A549 (cell line): ENCODE results near the gene ANKRD28. TPM values are rescaled to one million over a fixed set of nuclear protein-coding genes. Genes with fewer than 3 reads are reported as not detected.

Source experiments
- ATAC-seq, 2 experiments: fragments of 200-7000 bp in 1 of 2; fragments of >200 bp in 1 of 2; cut with Nextera tagmentation in 1 of 2; cut with Tn5 transposase in 1 of 2; 3 replicates each; pipeline versions ENCODE4 v1.8.0 to v1.9.1; 2018 to 2020; ENCODE audit warnings: mild to moderate bottlenecking in 1 of 2, moderate library complexity in 1 of 2
- CTCF ChIA-PET: fragments of 300-600 bp; sonication (Branson Sonifier 250); formaldehyde crosslinking; extraction: SDS; loops from one replicate; lab custom pipeline; 2021; ENCODE audit warnings: antibody characterized with exemption, inconsistent platforms; lab: Yijun Ruan, JAX
- POLR2A ChIA-PET: fragments of 350-600 bp; formaldehyde crosslinking; extraction: SDS; loops from one replicate; lab custom pipeline; 2021; ENCODE audit warnings: antibody characterized with exemption, inconsistent platforms; lab: Yijun Ruan, JAX
- DNase-seq, 2 experiments: peaks; one replicate each; pipeline versions ENCODE4 v3.0.0 to v3.0.0-alpha.2; 2011 to 2016; ENCODE audit warnings: low read depth in 1 of 2, low spot score in 1 of 2
- FAIRE-seq: peaks from 2 replicates; lab custom pipeline; 2011; peaks lifted over from hg19 to GRCh38; lab: Jason Lieb, UNC
- H3K27ac ChIP-seq, 2 experiments: fragments of >200 bp; sonication (Bioruptor Twin); formaldehyde crosslinking; 3 replicates each; pipeline ENCODE4 v1.5.1; 2016 to 2017
- H3K4me1 ChIP-seq: fragments of >200 bp; sonication (Bioruptor Twin); formaldehyde crosslinking; 3 replicates; pipeline ENCODE4 v1.6.1; 2016
- H3K4me2 ChIP-seq: fragments of >200 bp; sonication (Bioruptor Twin); formaldehyde crosslinking; 3 replicates; pipeline ENCODE4 v1.6.1; 2016
- H3K4me3 ChIP-seq: fragments of >200 bp; sonication (Bioruptor Twin); formaldehyde crosslinking; 3 replicates; pipeline ENCODE4 v1.5.1; 2016
- H3K9me3 ChIP-seq: fragments of >200 bp; sonication (Bioruptor Twin); formaldehyde crosslinking; 3 replicates; pipeline ENCODE4 v1.6.1; 2016
- ATOH8 ChIP-seq: fragments of 250-450 bp; sonication (Bioruptor Pico); IDR thresholded peaks from 2 replicates; pipeline ENCODE4 v1.5.0; 2020; ENCODE audit warnings: low read depth, mild to moderate bottlenecking, moderate library complexity
- CEBPB ChIP-seq, 2 experiments: fragments of >200 bp in 1 of 2; sonication (Bioruptor Twin) in 1 of 2; formaldehyde crosslinking in 1 of 2; IDR thresholded peaks; 2 replicates each; pipeline ENCODE4 v1.6.1; 2012 to 2016
- EHF ChIP-seq: fragments of 250-450 bp; sonication (Bioruptor Pico); IDR thresholded peaks from 2 replicates; pipeline ENCODE4 v1.5.0; 2020; ENCODE audit warnings: mild to moderate bottlenecking
- EP300 ChIP-seq, 2 experiments: fragments of >200 bp; sonication (Bioruptor Twin); formaldehyde crosslinking; IDR thresholded peaks; 2 replicates in 1 of 2; 3 replicates in 1 of 2; pipeline ENCODE4 v1.6.1; 2016 to 2017
- FOSB ChIP-seq: fragments of 250-450 bp; sonication (Bioruptor Pico); IDR thresholded peaks from 2 replicates; pipeline ENCODE4 v1.5.0; 2020; ENCODE audit warnings: mild to moderate bottlenecking, moderate library complexity
- FOSL2 ChIP-seq, 2 experiments: fragments of 450-650 bp in 1 of 2; fragments of >200 bp in 1 of 2; sonication (Bioruptor Twin) in 1 of 2; formaldehyde crosslinking; IDR thresholded peaks; 2 replicates each; pipeline versions ENCODE4 v1.5.0 to v1.6.1; 2016 to 2020; ENCODE audit warnings: mild to moderate bottlenecking in 1 of 2, moderate library complexity in 1 of 2
- HMGXB4 ChIP-seq: fragments of 250-450 bp; sonication (Bioruptor Pico); IDR thresholded peaks from 2 replicates; pipeline ENCODE4 v1.5.0; 2021; ENCODE audit warnings: mild to moderate bottlenecking, moderate library complexity, borderline replicate concordance
- HOXB13 ChIP-seq: fragments of 250-450 bp; sonication (Bioruptor Pico); IDR thresholded peaks from 2 replicates; pipeline ENCODE4 v1.5.0; 2020; ENCODE audit warnings: low read depth, mild to moderate bottlenecking, moderate library complexity
- HOXB5 ChIP-seq: fragments of 250-450 bp; sonication (Bioruptor Pico); IDR thresholded peaks from 2 replicates; pipeline ENCODE4 v1.5.0; 2020; ENCODE audit warnings: mild to moderate bottlenecking, moderate library complexity
- MAZ ChIP-seq: fragments of 150-350 bp; IDR thresholded peaks from 2 replicates; pipeline ENCODE4 v1.6.1; 2014; ENCODE audit warnings: antibody characterized with exemption, low read depth, low read length, borderline replicate concordance
- NR3C1 ChIP-seq: fragments of >200 bp; sonication (Bioruptor Twin); formaldehyde crosslinking; IDR thresholded peaks from 3 replicates; pipeline ENCODE4 v1.6.1; 2017
- PHF8 ChIP-seq: fragments of 200-600 bp; sonication (generic); IDR thresholded peaks from 2 replicates; pipeline ENCODE4 v1.6.1; 2016; ENCODE audit warnings: low read depth, mild to moderate bottlenecking, antibody characterized with exemption, moderate library complexity, borderline replicate concordance
- POLR2AphosphoS2 ChIP-seq: conservative IDR thresholded peaks from 2 replicates; pipeline ENCODE4 v1.6.1; 2012; ENCODE audit warnings: low read length, improper control_type of control experiment, inconsistent platforms
- REST ChIP-seq: fragments of 200-600 bp; sonication (generic); IDR thresholded peaks from 2 replicates; pipeline ENCODE4 v1.6.1; 2016; ENCODE audit warnings: antibody characterized with exemption, mild to moderate bottlenecking, moderate library complexity
- RFX5 ChIP-seq: fragments of 450-650 bp; IDR thresholded peaks from 2 replicates; pipeline ENCODE4 v1.7.1; 2014; ENCODE audit warnings: antibody characterized with exemption, mild to moderate bottlenecking, moderate library complexity
- SMC3 ChIP-seq: fragments of >200 bp; sonication (Bioruptor Twin); formaldehyde crosslinking; IDR thresholded peaks from 3 replicates; pipeline ENCODE4 v1.6.1; 2018; ENCODE audit warnings: inconsistent platforms
- WGBS: methylation state at CpG from one replicate; pipeline ENCODE4 v1.1.6; 2017; ENCODE audit errors: missing lambda C conversion rate; 5-methylcytosine and 5-hydroxymethylcytosine counted together
- polyA plus RNA-seq, 4 experiments: library from polyadenylated mRNA; depleted of rRNA in 3 of 4; stranded (reverse); fragments of >200 nt; fragmentation: RNase III in 1 of 4; extraction: RNeasy Plus Mini Kit Qiagen cat#74134 plus additional on column Dnase treatment in 1 of 4; gene quantifications; 2 replicates in 3 of 4; 3 replicates in 1 of 4; pipeline ENCODE4 v1.2.3, GENCODE V29; 2011 to 2017
- TF ChIP-seq, protein P1 (sequence below): IDR thresholded peaks from 2 replicates; pipeline ENCODE4 v1.6.1; 2012

The ANKRD28 gene
- polyA plus RNA-seq, 2 of the 4 experiments (the other 2 are of a cell fraction) = 29.9 to 72.0 TPM

GRCh38 chr3:15798533-15799245, 910 bp upstream of the ANKRD28 start:
- Histone ChIP-seq H3K9me3 (no peaks in the 10 kb centered on the region), H3K4me1 (peaks cover 38% of the 10 kb centered on the region), H3K4me2 (peak overlapping the region; percentile 87), H3K4me3 (peak overlapping the region; percentile 45; the same call in 2 of the 3 replicates)
- WGBS = 3% methylated on average over 2 of the region's 2 CpGs
- no peak for ATAC-seq
- CTCF ChIA-PET = no interaction called here
- no peak for FAIRE-seq
- POLR2A ChIA-PET = interaction anchor here (1.0 to 2.4 kb wide), 2 partner anchors 31 to 197 kb away, joined by 3 to 10 read pairs; partner anchors contain the start of genes BTD and HACL1
- TF ChIP-seq ATOH8 (CRISPR knock-in tag) = no peak
- no peak for TF ChIP-seq REST
- TF ChIP-seq EHF (CRISPR knock-in tag) = no peak
- TF ChIP-seq PHF8 = no peak
- no peak for TF ChIP-seq HOXB5 (CRISPR knock-in tag)
- no peak for TF ChIP-seq POLR2AphosphoS2
- no peak for TF ChIP-seq SMC3
- TF ChIP-seq FOSB = no peak
- no peak for TF ChIP-seq EP300 (IDR thresholded peaks at IDR 0.05)
- TF ChIP-seq FOSL2 (IDR thresholded peaks at IDR 0.05) = no peak
- TF ChIP-seq FOSL2 (CRISPR knock-in tag; IDR thresholded peaks at IDR 0.05) = no peak
- no peak for TF ChIP-seq MAZ
- no peak for TF ChIP-seq HOXB13 (CRISPR knock-in tag)
- no peak for TF ChIP-seq NR3C1
- TF ChIP-seq RFX5 = no peak
- TF ChIP-seq, protein P1, sequence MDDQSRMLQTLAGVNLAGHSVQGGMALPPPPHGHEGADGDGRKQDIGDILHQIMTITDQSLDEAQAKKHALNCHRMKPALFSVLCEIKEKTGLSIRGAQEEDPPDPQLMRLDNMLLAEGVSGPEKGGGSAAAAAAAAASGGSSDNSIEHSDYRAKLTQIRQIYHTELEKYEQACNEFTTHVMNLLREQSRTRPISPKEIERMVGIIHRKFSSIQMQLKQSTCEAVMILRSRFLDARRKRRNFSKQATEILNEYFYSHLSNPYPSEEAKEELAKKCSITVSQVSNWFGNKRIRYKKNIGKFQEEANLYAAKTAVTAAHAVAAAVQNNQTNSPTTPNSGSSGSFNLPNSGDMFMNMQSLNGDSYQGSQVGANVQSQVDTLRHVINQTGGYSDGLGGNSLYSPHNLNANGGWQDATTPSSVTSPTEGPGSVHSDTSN = no peak
- TF ChIP-seq CEBPB (IDR thresholded peaks at IDR 0.05) = no peak
- no peak for TF ChIP-seq HMGXB4 (CRISPR knock-in tag)
- TF ChIP-seq, all 56 proteins: peak for 0
- peak overlapping the region; percentile 71 to 92; a peak in 5 of 6 replicates for H3K27ac ChIP-seq
- no peak for DNase-seq
